D721Med (cell line): ENCODE data around the gene KCNAB3.
A peak's percentile ranks its signal among the peaks of the same experiment; 100 is the strongest.

ENCODE experiments used
- DNase-seq: peaks from one replicate; pipeline ENCODE4 v3.0.0; 2011; ENCODE audit warnings: low spot score; ENCODE audit not compliant: insufficient read length
- FAIRE-seq: peaks from 2 replicates; lab custom pipeline; 2011; peaks lifted over from hg19 to GRCh38; lab: Jason Lieb, UNC
- TF ChIP-seq, protein P1 (sequence below): IDR thresholded peaks from 2 replicates; pipeline ENCODE4 v1.5.1; 2012; ENCODE audit warnings: mild to moderate bottlenecking, control low read depth; ENCODE audit not compliant: insufficient read depth; ENCODE audit errors: missing control alignments

Gene KCNAB3

GRCh38 chr17:7915611-7916384, 13.9 kb downstream of the KCNAB3 start, which contains the start of gene RNF227:
Gene RNF227 (minus strand): TSS chr17:7916289. CDS start chr17:7916195, 94 bp downstream.
- FAIRE-seq (no peak), DNase-seq (no peak)
- TF ChIP-seq, protein P1, sequence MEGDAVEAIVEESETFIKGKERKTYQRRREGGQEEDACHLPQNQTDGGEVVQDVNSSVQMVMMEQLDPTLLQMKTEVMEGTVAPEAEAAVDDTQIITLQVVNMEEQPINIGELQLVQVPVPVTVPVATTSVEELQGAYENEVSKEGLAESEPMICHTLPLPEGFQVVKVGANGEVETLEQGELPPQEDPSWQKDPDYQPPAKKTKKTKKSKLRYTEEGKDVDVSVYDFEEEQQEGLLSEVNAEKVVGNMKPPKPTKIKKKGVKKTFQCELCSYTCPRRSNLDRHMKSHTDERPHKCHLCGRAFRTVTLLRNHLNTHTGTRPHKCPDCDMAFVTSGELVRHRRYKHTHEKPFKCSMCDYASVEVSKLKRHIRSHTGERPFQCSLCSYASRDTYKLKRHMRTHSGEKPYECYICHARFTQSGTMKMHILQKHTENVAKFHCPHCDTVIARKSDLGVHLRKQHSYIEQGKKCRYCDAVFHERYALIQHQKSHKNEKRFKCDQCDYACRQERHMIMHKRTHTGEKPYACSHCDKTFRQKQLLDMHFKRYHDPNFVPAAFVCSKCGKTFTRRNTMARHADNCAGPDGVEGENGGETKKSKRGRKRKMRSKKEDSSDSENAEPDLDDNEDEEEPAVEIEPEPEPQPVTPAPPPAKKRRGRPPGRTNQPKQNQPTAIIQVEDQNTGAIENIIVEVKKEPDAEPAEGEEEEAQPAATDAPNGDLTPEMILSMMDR: no peak

DNA sequence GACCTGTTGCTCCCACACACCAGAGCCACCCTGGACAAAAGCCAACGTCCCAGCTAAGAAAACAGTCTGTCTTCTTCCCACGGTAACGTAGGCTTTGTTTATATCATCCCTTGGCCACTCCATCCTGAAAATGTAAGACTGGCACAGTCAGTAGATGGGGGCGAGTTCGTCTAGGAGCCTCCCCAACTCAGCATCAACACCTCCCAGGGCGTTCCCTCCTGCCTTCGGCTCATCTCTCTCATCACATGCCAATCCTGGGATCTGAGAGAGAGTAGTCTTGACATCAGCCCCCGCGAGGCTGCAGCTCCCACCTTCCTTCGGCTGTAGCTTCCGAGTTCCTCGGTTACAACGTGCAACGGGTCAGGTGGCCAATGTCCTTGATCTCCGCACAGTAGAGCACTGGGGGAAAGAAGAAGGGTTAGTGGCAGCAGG, 14.5 kb downstream of the KCNAB3 start:
- TF ChIP-seq, protein P1: no peak
- FAIRE-seq: no peak
- no peak for DNase-seq

GRCh38 chr17:7912927-7913524, 16.6 kb downstream of the KCNAB3 start:
- TF ChIP-seq, protein P1: peak; percentile 47
- DNase-seq (no peak), FAIRE-seq (no peak)

GRCh38 chr17:7911116-7911515, 18.5 kb downstream of the KCNAB3 start:
- TF ChIP-seq, protein P1: no peak
- FAIRE-seq (no peak), DNase-seq (no peak)

DNA sequence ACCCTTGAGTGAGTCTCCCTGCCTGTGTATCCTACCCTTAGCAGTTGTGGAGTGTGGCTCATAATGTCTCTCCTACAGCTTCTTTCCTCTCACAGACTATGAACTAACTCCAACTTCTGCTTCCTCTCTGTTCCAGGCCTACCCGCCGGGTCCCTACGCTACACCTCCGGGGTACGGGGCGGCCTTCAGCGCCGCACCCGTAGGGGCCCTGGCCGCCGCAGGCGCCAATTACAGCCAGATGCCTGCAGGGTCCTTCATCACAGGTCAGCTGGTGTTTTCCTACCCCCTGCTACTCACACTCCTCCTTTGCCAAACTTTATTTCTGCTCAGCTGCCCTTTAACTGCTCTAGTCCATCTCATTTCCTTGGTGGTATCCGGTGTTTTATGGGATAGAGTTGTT, 18.9 kb downstream of the KCNAB3 start:
- no peak for FAIRE-seq
- no peak for DNase-seq
- TF ChIP-seq, protein P1: no peak

- FAIRE-seq: no peak
- DNase-seq: no peak
- TF ChIP-seq, protein P1: no peak
Measured at GRCh38 chr17:7910281-7910680, 19.4 kb downstream of the KCNAB3 start.

DNA sequence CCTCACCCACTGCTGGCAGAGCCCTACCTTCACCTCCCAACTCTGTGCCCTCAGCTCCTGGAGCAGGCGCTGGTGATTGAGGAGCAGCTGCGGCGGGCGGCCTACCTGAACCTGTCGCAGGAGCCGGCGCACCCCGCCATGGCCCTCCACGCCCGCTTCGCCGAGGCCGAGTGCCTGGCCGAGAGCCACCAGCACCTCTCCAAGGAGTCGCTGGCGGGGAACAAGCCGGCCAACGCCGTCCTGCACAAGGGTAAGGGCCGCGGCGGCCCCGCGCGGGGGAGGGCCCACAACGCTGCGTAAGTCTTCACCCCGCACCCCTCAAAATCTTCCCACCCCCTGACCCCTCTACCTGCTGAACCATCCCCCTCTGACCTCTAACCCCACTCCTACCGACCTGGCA, 20.6 kb downstream of the KCNAB3 start:
- DNase-seq: no peak
- FAIRE-seq: no peak
- TF ChIP-seq, protein P1: no peak
